Activated T-cell treated with anti-CD3 and anti-CD28 coated beads, Interleukin-2, amount 50 U/mL, for 48 hours (primary cell): ENCODE results near the gene PSMF1.

ENCODE experiments used
- DNase-seq, 2 experiments: peaks; one replicate each; pipeline ENCODE4 v3.0.0-alpha.2; 2020

The PSMF1 gene

GRCh38 chr20:1118336-1119127, at the start of gene PSMF1:
PSMF1 (plus strand) TSS chr20:1118602; CDS start chr20:1118774, 172 bp downstream.
- peak; percentile 98 for DNase-seq

- DNase-seq: no peak
Measured at GRCh38 chr20:1072258-1072657, 46.1 kb upstream of the PSMF1 start.

- DNase-seq: no peak
Measured at GRCh38 chr20:1075616-1076015, 42.8 kb upstream of the PSMF1 start.

- DNase-seq: no peak
Measured at GRCh38 chr20:1081891-1082290, 36.5 kb upstream of the PSMF1 start.

GRCh38 chr20:1083431-1084080, 34.8 kb upstream of the PSMF1 start:
- DNase-seq: no peak

GRCh38 chr20:1085492-1086276, 32.7 kb upstream of the PSMF1 start:
- DNase-seq: no peak

- DNase-seq: peak; percentile 25 to 33
Measured at GRCh38 chr20:1086277-1087213, 31.9 kb upstream of the PSMF1 start.

- DNase-seq: peak in 1 of 2 experiments; percentile 41
Measured at GRCh38 chr20:1087311-1087905, 31.0 kb upstream of the PSMF1 start.

GRCh38 chr20:1094751-1095150, 23.7 kb upstream of the PSMF1 start:
- no peak for DNase-seq

- no peak for DNase-seq
Measured at GRCh38 chr20:1101533-1101932, 16.9 kb upstream of the PSMF1 start.

- DNase-seq: no peak
Measured at GRCh38 chr20:1102016-1102415, 16.4 kb upstream of the PSMF1 start.

GRCh38 chr20:1103751-1104150, 14.7 kb upstream of the PSMF1 start:
- no peak for DNase-seq

- no peak for DNase-seq
Measured at GRCh38 chr20:1105599-1106194, 12.7 kb upstream of the PSMF1 start.

GRCh38 chr20:1107176-1107575, 11.2 kb upstream of the PSMF1 start:
- no peak for DNase-seq

- DNase-seq: peak; percentile 71 to 73
Measured at GRCh38 chr20:1108437-1108920, 9.9 kb upstream of the PSMF1 start.

- DNase-seq: no peak
Measured at GRCh38 chr20:1112908-1113307, 5.5 kb upstream of the PSMF1 start.

- no peak for DNase-seq
Measured at GRCh38 chr20:1118004-1118335, 432 bp upstream of the PSMF1 start.

- DNase-seq: no peak
Measured at GRCh38 chr20:1119128-1119505, 715 bp downstream of the PSMF1 start.

GRCh38 chr20:1119524-1119923, 1.1 kb downstream of the PSMF1 start:
- no peak for DNase-seq

GRCh38 chr20:1121429-1121828, 3.0 kb downstream of the PSMF1 start:
- DNase-seq: no peak
